K562 (cell line): ENCODE results near the gene LMTK2.

Experiments
- ARNT ChIP-seq, 2 experiments: fragments of 450-650 bp; IDR thresholded peaks; 2 replicates each; pipeline ENCODE4 v1.6.1; 2016; ENCODE audit warnings: mild to moderate bottlenecking in 1 of 2
- DDX20 ChIP-seq: fragments of 450-650 bp; IDR thresholded peaks from 2 replicates; pipeline ENCODE4 v1.6.1; 2016; ENCODE audit warnings: missing genetic modification characterization, low read depth, mild to moderate bottlenecking, missing compliant biosample characterization, moderate library complexity
- ESRRA ChIP-seq: fragments of 450-650 bp; IDR thresholded peaks from 2 replicates; pipeline ENCODE4 v1.6.1; 2014; ENCODE audit warnings: low read depth, mild to moderate bottlenecking, moderate library complexity, borderline replicate concordance
- HDAC2 ChIP-seq: fragments of 450-650 bp; IDR thresholded peaks from 2 replicates; pipeline ENCODE4 v1.6.1; 2016; ENCODE audit warnings: mild to moderate bottlenecking
- MTA2 ChIP-seq: fragments of 450-650 bp; IDR thresholded peaks from 2 replicates; pipeline ENCODE4 v1.6.1; 2016; ENCODE audit warnings: low read depth
- NFE2L1 ChIP-seq: fragments of 450-650 bp; IDR thresholded peaks from 2 replicates; pipeline ENCODE4 v1.6.1; 2016; ENCODE audit warnings: missing genetic modification characterization, low read depth, mild to moderate bottlenecking, missing compliant biosample characterization, moderate library complexity, borderline replicate concordance
- POLR2AphosphoS2 ChIP-seq: IDR thresholded peaks from 2 replicates; pipeline ENCODE4 v1.6.1; 2012; ENCODE audit warnings: low read length, improper control_type of control experiment
- SIN3A ChIP-seq, 2 experiments: fragments of 150-350 bp in 1 of 2; IDR thresholded peaks; 2 replicates each; pipeline ENCODE4 v1.6.1; 2011 to 2016; ENCODE audit warnings: borderline replicate concordance in 2 of 2, low read depth in 2 of 2, low read length in 2 of 2, mild to moderate bottlenecking in 2 of 2, moderate library complexity in 2 of 2; ENCODE audit not compliant: control insufficient read depth in 1 of 2
- SREBF2 ChIP-seq: sonication (generic); formaldehyde crosslinking; IDR thresholded peaks from 2 replicates; pipeline ENCODE4 v1.4.0; 2020; ENCODE audit warnings: mild to moderate bottlenecking, missing genetic modification reagents
- TF ChIP-seq, protein P1 (sequence below): fragments of 250-450 bp; sonication (Bioruptor Pico); IDR thresholded peaks from 2 replicates; pipeline ENCODE4 v1.8.0; 2021; ENCODE audit warnings: mild to moderate bottlenecking, moderate library complexity
- TF ChIP-seq, protein P2 (sequence below): sonication (generic); formaldehyde crosslinking; IDR thresholded peaks from 2 replicates; pipeline ENCODE4 v1.8.1; 2023; ENCODE audit warnings: mild to moderate bottlenecking, missing genetic modification reagents
- TF ChIP-seq, protein P3 (sequence below), 3 experiments: IDR thresholded peaks in 2 of 3; conservative IDR thresholded peaks in 1 of 3; 2 replicates each; pipeline ENCODE4 v1.5.1; 2011 to 2012; ENCODE audit warnings: low read length in 3 of 3, mild to moderate bottlenecking in 3 of 3, control low read depth in 2 of 3, improper control_type of control experiment in 1 of 3, inconsistent platforms in 1 of 3, low read depth in 1 of 3, mixed read lengths in 1 of 3, moderate library complexity in 1 of 3; ENCODE audit not compliant: insufficient read depth in 2 of 3
- TF ChIP-seq, protein P4 (sequence below): fragments of 200-400 bp; formaldehyde crosslinking; IDR thresholded peaks from 2 replicates; pipeline ENCODE4 v1.6.1; 2017; ENCODE audit warnings: mild to moderate bottlenecking, low read depth, low read length, moderate library complexity

DNA sequence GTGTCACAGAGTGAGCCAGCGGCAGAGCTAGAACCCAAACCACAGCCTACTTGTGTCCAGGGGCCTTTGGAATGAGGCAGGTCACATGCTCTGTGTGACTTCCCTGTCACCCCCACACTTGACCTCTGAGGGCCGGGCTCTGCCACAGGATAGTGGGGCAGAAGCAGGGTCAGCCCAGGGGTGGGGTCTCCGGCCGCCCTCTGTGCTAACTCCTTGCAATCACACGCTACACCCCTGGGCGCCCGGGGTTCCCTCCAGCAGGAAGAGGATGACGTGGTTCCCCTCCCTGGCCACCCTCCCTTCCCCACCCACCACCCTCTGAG, 125.6 kb downstream of the LMTK2 start:
- TF ChIP-seq SIN3A (IDR thresholded peaks at IDR 0.05; ENCODE audit: borderline replicate concordance in 2 of 2, control insufficient read depth in 1 of 2, low read depth in 2 of 2, low read length in 2 of 2) (no peak), SREBF2 (CRISPR knock-in tag) (no peak), POLR2AphosphoS2 (no peak), ESRRA (no peak), NFE2L1 (tag) (no peak), HDAC2 (no peak), DDX20 (tag) (no peak), MTA2 (no peak), ARNT (IDR thresholded peaks at IDR 0.05) (no peak)
- TF ChIP-seq, protein P1, sequence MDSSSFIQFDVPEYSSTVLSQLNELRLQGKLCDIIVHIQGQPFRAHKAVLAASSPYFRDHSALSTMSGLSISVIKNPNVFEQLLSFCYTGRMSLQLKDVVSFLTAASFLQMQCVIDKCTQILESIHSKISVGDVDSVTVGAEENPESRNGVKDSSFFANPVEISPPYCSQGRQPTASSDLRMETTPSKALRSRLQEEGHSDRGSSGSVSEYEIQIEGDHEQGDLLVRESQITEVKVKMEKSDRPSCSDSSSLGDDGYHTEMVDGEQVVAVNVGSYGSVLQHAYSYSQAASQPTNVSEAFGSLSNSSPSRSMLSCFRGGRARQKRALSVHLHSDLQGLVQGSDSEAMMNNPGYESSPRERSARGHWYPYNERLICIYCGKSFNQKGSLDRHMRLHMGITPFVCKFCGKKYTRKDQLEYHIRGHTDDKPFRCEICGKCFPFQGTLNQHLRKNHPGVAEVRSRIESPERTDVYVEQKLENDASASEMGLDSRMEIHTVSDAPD (CRISPR knock-in tag): no peak
- TF ChIP-seq, protein P2, sequence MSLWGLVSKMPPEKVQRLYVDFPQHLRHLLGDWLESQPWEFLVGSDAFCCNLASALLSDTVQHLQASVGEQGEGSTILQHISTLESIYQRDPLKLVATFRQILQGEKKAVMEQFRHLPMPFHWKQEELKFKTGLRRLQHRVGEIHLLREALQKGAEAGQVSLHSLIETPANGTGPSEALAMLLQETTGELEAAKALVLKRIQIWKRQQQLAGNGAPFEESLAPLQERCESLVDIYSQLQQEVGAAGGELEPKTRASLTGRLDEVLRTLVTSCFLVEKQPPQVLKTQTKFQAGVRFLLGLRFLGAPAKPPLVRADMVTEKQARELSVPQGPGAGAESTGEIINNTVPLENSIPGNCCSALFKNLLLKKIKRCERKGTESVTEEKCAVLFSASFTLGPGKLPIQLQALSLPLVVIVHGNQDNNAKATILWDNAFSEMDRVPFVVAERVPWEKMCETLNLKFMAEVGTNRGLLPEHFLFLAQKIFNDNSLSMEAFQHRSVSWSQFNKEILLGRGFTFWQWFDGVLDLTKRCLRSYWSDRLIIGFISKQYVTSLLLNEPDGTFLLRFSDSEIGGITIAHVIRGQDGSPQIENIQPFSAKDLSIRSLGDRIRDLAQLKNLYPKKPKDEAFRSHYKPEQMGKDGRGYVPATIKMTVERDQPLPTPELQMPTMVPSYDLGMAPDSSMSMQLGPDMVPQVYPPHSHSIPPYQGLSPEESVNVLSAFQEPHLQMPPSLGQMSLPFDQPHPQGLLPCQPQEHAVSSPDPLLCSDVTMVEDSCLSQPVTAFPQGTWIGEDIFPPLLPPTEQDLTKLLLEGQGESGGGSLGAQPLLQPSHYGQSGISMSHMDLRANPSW (CRISPR knock-in tag): no peak
- TF ChIP-seq, protein P3, sequence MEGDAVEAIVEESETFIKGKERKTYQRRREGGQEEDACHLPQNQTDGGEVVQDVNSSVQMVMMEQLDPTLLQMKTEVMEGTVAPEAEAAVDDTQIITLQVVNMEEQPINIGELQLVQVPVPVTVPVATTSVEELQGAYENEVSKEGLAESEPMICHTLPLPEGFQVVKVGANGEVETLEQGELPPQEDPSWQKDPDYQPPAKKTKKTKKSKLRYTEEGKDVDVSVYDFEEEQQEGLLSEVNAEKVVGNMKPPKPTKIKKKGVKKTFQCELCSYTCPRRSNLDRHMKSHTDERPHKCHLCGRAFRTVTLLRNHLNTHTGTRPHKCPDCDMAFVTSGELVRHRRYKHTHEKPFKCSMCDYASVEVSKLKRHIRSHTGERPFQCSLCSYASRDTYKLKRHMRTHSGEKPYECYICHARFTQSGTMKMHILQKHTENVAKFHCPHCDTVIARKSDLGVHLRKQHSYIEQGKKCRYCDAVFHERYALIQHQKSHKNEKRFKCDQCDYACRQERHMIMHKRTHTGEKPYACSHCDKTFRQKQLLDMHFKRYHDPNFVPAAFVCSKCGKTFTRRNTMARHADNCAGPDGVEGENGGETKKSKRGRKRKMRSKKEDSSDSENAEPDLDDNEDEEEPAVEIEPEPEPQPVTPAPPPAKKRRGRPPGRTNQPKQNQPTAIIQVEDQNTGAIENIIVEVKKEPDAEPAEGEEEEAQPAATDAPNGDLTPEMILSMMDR (IDR thresholded peaks at IDR 0.05 in 2 of 3, conservative IDR thresholded peaks at IDR 0.05 in 1 of 3; ENCODE audit: insufficient read depth in 2 of 3, low read depth in 1 of 3, low read length in 3 of 3): no peak
- TF ChIP-seq, protein P4, sequence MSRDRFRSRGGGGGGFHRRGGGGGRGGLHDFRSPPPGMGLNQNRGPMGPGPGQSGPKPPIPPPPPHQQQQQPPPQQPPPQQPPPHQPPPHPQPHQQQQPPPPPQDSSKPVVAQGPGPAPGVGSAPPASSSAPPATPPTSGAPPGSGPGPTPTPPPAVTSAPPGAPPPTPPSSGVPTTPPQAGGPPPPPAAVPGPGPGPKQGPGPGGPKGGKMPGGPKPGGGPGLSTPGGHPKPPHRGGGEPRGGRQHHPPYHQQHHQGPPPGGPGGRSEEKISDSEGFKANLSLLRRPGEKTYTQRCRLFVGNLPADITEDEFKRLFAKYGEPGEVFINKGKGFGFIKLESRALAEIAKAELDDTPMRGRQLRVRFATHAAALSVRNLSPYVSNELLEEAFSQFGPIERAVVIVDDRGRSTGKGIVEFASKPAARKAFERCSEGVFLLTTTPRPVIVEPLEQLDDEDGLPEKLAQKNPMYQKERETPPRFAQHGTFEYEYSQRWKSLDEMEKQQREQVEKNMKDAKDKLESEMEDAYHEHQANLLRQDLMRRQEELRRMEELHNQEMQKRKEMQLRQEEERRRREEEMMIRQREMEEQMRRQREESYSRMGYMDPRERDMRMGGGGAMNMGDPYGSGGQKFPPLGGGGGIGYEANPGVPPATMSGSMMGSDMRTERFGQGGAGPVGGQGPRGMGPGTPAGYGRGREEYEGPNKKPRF: no peak
